Lung (tissue), 12 donors: ENCODE data around the gene KCNQ2. TPM values are rescaled to one million over a fixed set of nuclear protein-coding genes. Genes with fewer than 3 reads are reported as not detected.

ENCODE experiments used
- ATAC-seq: fragments of 200-7000 bp; cut with Tn5 transposase; one replicate; pipeline ENCODE4 v1.9.1; 2020; ENCODE audit warnings: moderate number of reproducible peaks; ENCODE audit not compliant: insufficient read depth, low FRiP score
- DNase-seq, 3 donors: peaks; one replicate each; pipeline ENCODE4 v3.0.0-alpha.2; 2013 to 2017
- H3K27ac ChIP-seq, 2 donors: one replicate each; pipeline ENCODE4 v1.5.1; 2013; ENCODE audit warnings: mild to moderate bottlenecking in 2 of 2, moderate library complexity in 2 of 2, control low read depth in 1 of 2, inconsistent platforms in 1 of 2, low read depth in 1 of 2, low read length in 1 of 2
- H3K27me3 ChIP-seq, 3 donors: one replicate each; pipeline ENCODE4 v1.5.1; 2013; ENCODE audit warnings: low read length in 2 of 3; ENCODE audit not compliant: control insufficient read depth in 3 of 3, insufficient read depth in 3 of 3
- H3K36me3 ChIP-seq, 4 donors: one replicate each; pipeline ENCODE4 v1.5.1; 2013; ENCODE audit warnings: low read length in 4 of 4, mild to moderate bottlenecking in 1 of 4, moderate library complexity in 1 of 4; ENCODE audit not compliant: control insufficient read depth in 4 of 4, insufficient read depth in 4 of 4
- H3K4me1 ChIP-seq, 5 donors: one replicate each; pipeline ENCODE4 v1.5.1; 2013; ENCODE audit warnings: low read length in 5 of 5, mild to moderate bottlenecking in 2 of 5, moderate library complexity in 1 of 5; ENCODE audit not compliant: control insufficient read depth in 5 of 5, insufficient read depth in 5 of 5
- H3K4me3 ChIP-seq: one replicate; pipeline ENCODE4 v1.5.1; 2013; ENCODE audit warnings: mild to moderate bottlenecking, control low read depth, moderate library complexity
- H3K9ac ChIP-seq, 2 donors: one replicate each; pipeline ENCODE4 v1.5.1; 2013; ENCODE audit warnings: low read length in 2 of 2, control low read depth in 1 of 2; ENCODE audit not compliant: insufficient read depth in 1 of 2
- H3K9me3 ChIP-seq, 4 donors: one replicate each; pipeline ENCODE4 v1.5.1; 2013; ENCODE audit warnings: low read length in 3 of 4, mild to moderate bottlenecking in 1 of 4, moderate library complexity in 1 of 4; ENCODE audit not compliant: control insufficient read depth in 4 of 4, insufficient read depth in 3 of 4
- CTCF ChIP-seq: IDR thresholded peaks from 2 replicates; pipeline ENCODE4 v1.5.1; 2012; ENCODE audit warnings: mild to moderate bottlenecking; ENCODE audit errors: control extremely low read depth, extremely low read depth
- WGBS, 2 donors: extraction: QIAGEN DNeasy Blood & Tissue Kit; methylation state at CpG; one replicate each; pipeline ENCODE4 v1.1.7; 2013; 5-methylcytosine and 5-hydroxymethylcytosine counted together
- polyA plus RNA-seq, 2 donors: library from polyadenylated mRNA; stranded (reverse); fragments of 200-250 nt; gene quantifications; one replicate each; pipeline ENCODE4 v1.2.1, GENCODE V29; 2013
- total RNA-seq, 2 donors: library from RNA; depleted of rRNA in 1 of 2; stranded (reverse); fragments of >200 nt in 1 of 2; gene quantifications; one replicate each; pipeline ENCODE4 v1.2.1, GENCODE V29; 2014 to 2021
- donor health status: control.
- donor health status: control.
- donor health status: Bipolar disorder and iron deficiency.
- donor health status: healthy.
- donor health status: DM: yes; HTN: yes; CAD: no.

The KCNQ2 gene
- total and polyA plus RNA-seq, 4 donors, result 0.18 to 6.8 (median 0.28) TPM; not detected in 1

- Histone ChIP-seq H3K9me3 (peaks cover 0 to 15% (median 0%) of the 10 kb centered on the region in 4 donors), H3K9ac (no peak overlapping the region), H3K4me3 (no peak overlapping the region), H3K27me3 (peaks cover 3 to 20% (median 5%) of the 10 kb centered on the region in 3 donors), H3K4me1 (peaks cover 0 to 27% (median 0%) of the 10 kb centered on the region in 5 donors), H3K27ac (no peak overlapping the region), H3K36me3 (no peaks in the 10 kb centered on the region)
- DNase-seq, result no peak
- TF ChIP-seq CTCF, result no peak
- ATAC-seq, result no peak
- WGBS, 2 donors, result 42 to 58% methylated on average over 31 of the region's 31 CpGs
These were observed 95.9 kb downstream of the KCNQ2 start for GRCh38 chr20:63376283-63377250.

- ATAC-seq (no peak), DNase-seq (no peak)
- Histone ChIP-seq H3K36me3 (no peaks in the 10 kb centered on the region), H3K9ac (no peak overlapping the region), H3K9me3 (peaks cover 0 to 15% (median 0%) of the 10 kb centered on the region in 4 donors), H3K27me3 (peaks cover 3 to 23% (median 9%) of the 10 kb centered on the region in 3 donors), H3K4me1 (peaks cover 0 to 34% (median 0%) of the 10 kb centered on the region in 5 donors), H3K27ac (no peak overlapping the region), H3K4me3 (no peak overlapping the region)
- WGBS, 2 donors, result 78 to 88% methylated on average over 3 of the region's 3 CpGs
- no peak for TF ChIP-seq CTCF
These were observed 97.0 kb downstream of the KCNQ2 start for GRCh38 chr20:63375438-63375837.

- Histone ChIP-seq H3K27me3 (peaks cover 3 to 23% (median 7%) of the 10 kb centered on the region in 3 donors), H3K9me3 (peaks cover 0 to 6% (median 0%) of the 10 kb centered on the region in 4 donors), H3K27ac (no peak overlapping the region), H3K4me1 (peaks cover 0 to 34% (median 0%) of the 10 kb centered on the region in 5 donors), H3K9ac (no peak overlapping the region), H3K36me3 (no peaks in the 10 kb centered on the region), H3K4me3 (no peak overlapping the region)
- no peak for TF ChIP-seq CTCF
- no peak for DNase-seq
- 52 to 71% methylated on average over 12 of the region's 12 CpGs for WGBS, 2 donors
- ATAC-seq, result no peak
These were observed 98.0 kb downstream of the KCNQ2 start for GRCh38 chr20:63374504-63374903.
